ENCODE results near the gene EHBP1L1. TPM values are rescaled to one million over a fixed set of nuclear protein-coding genes. Genes with fewer than 3 reads are reported as not detected.

The EHBP1L1 gene
- total RNA-seq, 1 donor = 58.6 TPM

- Histone ChIP-seq H3K9me3 (ENCODE audit: low read depth, low read length) (no peaks in the 10 kb centered on the region), H3K4me1 (ENCODE audit: insufficient read depth, low read length) (no peaks in the 10 kb centered on the region), H2AFZ (ENCODE audit: low read length) (no peak overlapping the region), H3K79me2 (ENCODE audit: insufficient read depth, low read length) (no peaks in the 10 kb centered on the region), H3K4me3 (ENCODE audit: insufficient read depth, low read length) (no peak overlapping the region), H3K4me2 (ENCODE audit: insufficient read depth, low read length) (no peak overlapping the region), H4K20me1 (ENCODE audit: insufficient read depth, low read length) (no peaks in the 10 kb centered on the region), H3K36me3 (ENCODE audit: insufficient read depth, low read length) (peaks cover 39% of the 10 kb centered on the region), H3K27ac (ENCODE audit: low read depth, low read length) (no peak overlapping the region), H3K27me3 (ENCODE audit: insufficient read depth, low read length) (no peaks in the 10 kb centered on the region)
- peak; percentile 73 for TF ChIP-seq CTCF (IDR thresholded peaks at IDR 0.05; ENCODE audit: extremely low read depth, low read depth, low read length)
- peak; percentile 98 for DNase-seq (ENCODE audit: insufficient read length, low spot score, missing footprints)
Observed at GRCh38 chr11:65593518-65594414, 17.9 kb downstream of the EHBP1L1 start.

- Histone ChIP-seq H3K4me2 (ENCODE audit: insufficient read depth, low read length) (no peak overlapping the region), H2AFZ (ENCODE audit: low read length) (no peak overlapping the region), H3K36me3 (ENCODE audit: insufficient read depth, low read length) (peaks cover 34% of the 10 kb centered on the region), H3K27me3 (ENCODE audit: insufficient read depth, low read length) (no peaks in the 10 kb centered on the region), H3K27ac (ENCODE audit: low read depth, low read length) (no peak overlapping the region), H4K20me1 (ENCODE audit: insufficient read depth, low read length) (no peaks in the 10 kb centered on the region), H3K9me3 (ENCODE audit: low read depth, low read length) (no peaks in the 10 kb centered on the region), H3K79me2 (ENCODE audit: insufficient read depth, low read length) (no peaks in the 10 kb centered on the region), H3K4me3 (ENCODE audit: insufficient read depth, low read length) (no peak overlapping the region), H3K4me1 (ENCODE audit: insufficient read depth, low read length) (no peaks in the 10 kb centered on the region)
- DNase-seq (ENCODE audit: insufficient read length, low spot score, missing footprints) = peak; percentile 93
- no peak for TF ChIP-seq CTCF (IDR thresholded peaks at IDR 0.05; ENCODE audit: extremely low read depth, low read depth, low read length)
Observed at GRCh38 chr11:65595131-65595530, 19.3 kb downstream of the EHBP1L1 start.

- H3K79me2 ChIP-seq (ENCODE audit: insufficient read depth, low read length) = no peaks in the 10 kb centered on the region
- no peaks in the 10 kb centered on the region for H4K20me1 ChIP-seq (ENCODE audit: insufficient read depth, low read length)
- no peak within 1 kb of the TSS for H3K4me2 ChIP-seq (ENCODE audit: insufficient read depth, low read length)
- H3K9me3 ChIP-seq (ENCODE audit: low read depth, low read length) = no peaks in the 10 kb centered on the region
- H2AFZ ChIP-seq (ENCODE audit: low read length) = no peak within 1 kb of the TSS
- no peaks in the 10 kb centered on the region for H3K4me1 ChIP-seq (ENCODE audit: insufficient read depth, low read length)
- H3K27ac ChIP-seq (ENCODE audit: low read depth, low read length) = no peak within 1 kb of the TSS
- no peak within 1 kb of the TSS for H3K4me3 ChIP-seq (ENCODE audit: insufficient read depth, low read length)
- peaks cover 29% of the 10 kb centered on the region for H3K36me3 ChIP-seq (ENCODE audit: insufficient read depth, low read length)
- DNase-seq (ENCODE audit: insufficient read length, low spot score, missing footprints) = peak; percentile 91
- TF ChIP-seq CTCF (IDR thresholded peaks at IDR 0.05; ENCODE audit: extremely low read depth, low read depth, low read length) = no peak
- no peaks in the 10 kb centered on the region for H3K27me3 ChIP-seq (ENCODE audit: insufficient read depth, low read length)
Observed at GRCh38 chr11:65595543-65596281, 19.9 kb downstream of the EHBP1L1 start, which contains the start of gene KCNK7. Gene KCNK7, minus strand, starts transcription at chr11:65595800. Its CDS starts 28 bp downstream, at chr11:65595772.

GRCh38 chr11:65596520-65596919, 20.7 kb downstream of the EHBP1L1 start:
- Histone ChIP-seq H3K9me3 (ENCODE audit: low read depth, low read length) (no peaks in the 10 kb centered on the region), H4K20me1 (ENCODE audit: insufficient read depth, low read length) (no peaks in the 10 kb centered on the region), H3K27me3 (ENCODE audit: insufficient read depth, low read length) (no peaks in the 10 kb centered on the region), H3K4me3 (ENCODE audit: insufficient read depth, low read length) (no peak overlapping the region), H2AFZ (ENCODE audit: low read length) (no peak overlapping the region), H3K4me2 (ENCODE audit: insufficient read depth, low read length) (no peak overlapping the region), H3K79me2 (ENCODE audit: insufficient read depth, low read length) (no peaks in the 10 kb centered on the region), H3K4me1 (ENCODE audit: insufficient read depth, low read length) (no peaks in the 10 kb centered on the region), H3K27ac (ENCODE audit: low read depth, low read length) (no peak overlapping the region), H3K36me3 (ENCODE audit: insufficient read depth, low read length) (peaks cover 28% of the 10 kb centered on the region)
- DNase-seq (ENCODE audit: insufficient read length, low spot score, missing footprints) = no peak
- no peak for TF ChIP-seq CTCF (IDR thresholded peaks at IDR 0.05; ENCODE audit: extremely low read depth, low read depth, low read length)

Data from osteoblast (primary cell).